Muscle layer of duodenum (tissue), 2 donors: Measurements from ENCODE around the gene OXA1L.

Experiments used
- H3K27ac ChIP-seq: one replicate; pipeline ENCODE4 v1.7.0; 2013; ENCODE audit warnings: mild to moderate bottlenecking, low read length
- H3K27me3 ChIP-seq: one replicate; pipeline ENCODE4 v1.7.0; 2013; ENCODE audit warnings: low read depth, mild to moderate bottlenecking, control low read depth, low read length
- H3K36me3 ChIP-seq, 2 donors: one replicate each; pipeline ENCODE4 v1.7.0; 2013; ENCODE audit warnings: low read length in 2 of 2, control low read depth in 1 of 2, mild to moderate bottlenecking in 1 of 2; ENCODE audit not compliant: insufficient read depth in 2 of 2, control insufficient read depth in 1 of 2
- H3K4me1 ChIP-seq, 2 donors: one replicate each; pipeline ENCODE4 v1.7.0; 2013; ENCODE audit warnings: low read length in 2 of 2, mild to moderate bottlenecking in 2 of 2, control low read depth in 1 of 2, moderate library complexity in 1 of 2; ENCODE audit not compliant: insufficient read depth in 2 of 2, control insufficient read depth in 1 of 2
- H3K4me3 ChIP-seq, 2 donors: one replicate each; pipeline ENCODE4 v1.7.0; 2013; ENCODE audit warnings: low read length in 2 of 2, low read depth in 1 of 2, mild to moderate bottlenecking in 1 of 2
- H3K9me3 ChIP-seq, 2 donors: one replicate each; pipeline ENCODE4 v1.7.0; 2013; ENCODE audit warnings: low read length in 2 of 2, control low read depth in 1 of 2, mild to moderate bottlenecking in 1 of 2; ENCODE audit not compliant: control insufficient read depth in 1 of 2
- donor health status: healthy.

The OXA1L gene

DNA sequence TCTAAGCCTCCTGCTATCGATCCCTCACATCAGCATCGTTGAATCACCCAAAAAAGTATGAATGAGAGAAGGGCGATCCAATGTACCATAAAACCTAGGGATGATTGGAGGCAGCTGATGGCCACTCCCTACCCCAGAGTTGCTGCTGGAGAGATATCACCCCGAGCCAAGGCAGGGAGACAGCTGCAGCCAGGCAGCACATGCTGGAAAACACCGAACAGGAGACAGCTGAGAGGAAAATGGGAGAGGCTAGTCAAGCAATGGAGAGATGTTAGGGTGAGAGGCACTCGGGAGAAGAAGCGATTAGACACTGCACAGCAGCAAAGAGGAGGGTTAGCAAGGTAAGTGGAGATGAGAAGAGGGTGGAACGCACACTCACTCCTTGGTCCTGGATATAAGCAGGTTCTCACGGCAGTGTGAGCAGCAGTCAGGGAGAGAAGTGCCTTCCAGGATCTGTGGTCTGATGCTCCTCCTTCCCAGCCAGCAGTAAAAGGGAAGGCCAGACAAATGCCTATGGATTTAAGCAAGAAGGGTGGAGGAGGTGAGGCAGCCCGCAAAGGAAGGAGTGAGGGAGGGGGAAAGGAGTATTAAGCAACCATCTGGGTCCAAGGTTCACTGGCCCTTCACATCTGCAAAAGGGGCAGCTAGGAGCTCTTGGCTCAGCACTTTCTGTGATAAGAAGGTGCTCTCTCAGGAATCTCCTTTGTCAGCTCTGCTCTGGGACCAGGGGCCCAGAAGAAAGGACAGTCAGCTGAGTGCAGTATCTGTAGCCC lies 48.6 kb downstream of the OXA1L start, which contains the start of gene SLC7A7:
Gene SLC7A7, minus strand, starts transcription at position 495 of the 773 bp plus-strand sequence. CDS start 2,037 bp downstream, outside the sequence.
- Histone ChIP-seq H3K4me3 (peak within 1 kb of the TSS; percentile 13 to 18), H3K27me3 (no peaks in the 10 kb centered on the region), H3K4me1 (peaks cover 7 to 14% of the 10 kb centered on the region in 2 donors), H3K9me3 (no peaks in the 10 kb centered on the region), H3K27ac (peak within 1 kb of the TSS; percentile 56), H3K36me3 (peaks cover 0 to 3% of the 10 kb centered on the region in 2 donors)

- peaks cover 15 to 25% of the 10 kb centered on the region in 2 donors for H3K4me1 ChIP-seq
These were observed 52.9 kb downstream of the OXA1L start for GRCh38 chr14:22819151-22819988.

DNA sequence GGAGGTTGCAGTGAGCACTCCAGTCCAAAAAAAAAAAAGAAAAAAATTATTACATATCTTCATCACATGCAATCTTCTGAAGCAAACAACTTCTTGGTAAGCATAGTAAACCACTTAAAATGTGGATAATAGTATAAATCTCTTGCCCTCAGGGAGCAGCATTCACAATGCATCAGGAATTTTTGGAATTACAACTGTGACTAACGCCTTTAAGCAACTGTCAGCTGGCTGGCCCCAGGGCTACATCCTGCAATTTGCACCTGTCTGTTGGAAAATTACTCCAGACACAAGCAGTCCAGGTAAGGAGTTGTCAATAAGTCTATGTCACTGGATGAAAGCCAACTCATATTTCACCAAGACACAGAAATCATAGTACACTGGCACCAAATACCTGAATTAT lies 54.2 kb downstream of the OXA1L start:
- peaks cover 15 to 25% of the 10 kb centered on the region in 2 donors for H3K4me1 ChIP-seq
- H3K27me3 ChIP-seq, result no peaks in the 10 kb centered on the region

More at GRCh38 chr14:22819151-22819988, 52.9 kb downstream of the OXA1L start:
- Histone ChIP-seq H3K27me3 (no peaks in the 10 kb centered on the region), H3K4me3 (peak overlapping the region; percentile 47 to 50), H3K27ac (peak overlapping the region; percentile 75), H3K36me3 (peaks cover 0 to 3% of the 10 kb centered on the region in 2 donors), H3K9me3 (no peaks in the 10 kb centered on the region)

GRCh38 chr14:22821193-22822015 lies 54.9 kb downstream of the OXA1L start:
- Histone ChIP-seq H3K9me3 (no peaks in the 10 kb centered on the region), H3K4me3 (no peak overlapping the region), H3K36me3 (peaks cover 0 to 3% of the 10 kb centered on the region in 2 donors), H3K27me3 (no peaks in the 10 kb centered on the region), H3K27ac (peak overlapping the region; percentile 47), H3K4me1 (peaks cover 15 to 25% of the 10 kb centered on the region in 2 donors)

More for the DNA sequence above, 54.2 kb downstream of the OXA1L start:
- H3K36me3 ChIP-seq, result peaks cover 0 to 3% of the 10 kb centered on the region in 2 donors
- peak overlapping the region; percentile 47 for H3K27ac ChIP-seq
- no peak overlapping the region for H3K4me3 ChIP-seq
- H3K9me3 ChIP-seq, result no peaks in the 10 kb centered on the region

- Histone ChIP-seq H3K36me3 (peaks cover 0 to 3% of the 10 kb centered on the region in 2 donors), H3K4me3 (peak overlapping the region; percentile 54 to 62), H3K27ac (peak overlapping the region; percentile 51), H3K9me3 (no peaks in the 10 kb centered on the region), H3K27me3 (no peaks in the 10 kb centered on the region), H3K4me1 (peaks cover 15 to 25% of the 10 kb centered on the region in 2 donors)
These were observed 55.6 kb downstream of the OXA1L start for GRCh38 chr14:22822016-22822570.
